Measurements from ENCODE around the gene CCDC92. TPM values are rescaled to one million over a fixed set of nuclear protein-coding genes. Genes with fewer than 3 reads are reported as not detected.

Gene CCDC92
- total and polyA plus RNA-seq, 2 of the 13 experiments (the other 11 are each of a cell fraction or from before 2014, with no cell fraction given), result 5.4 to 14.7 TPM

DNA sequence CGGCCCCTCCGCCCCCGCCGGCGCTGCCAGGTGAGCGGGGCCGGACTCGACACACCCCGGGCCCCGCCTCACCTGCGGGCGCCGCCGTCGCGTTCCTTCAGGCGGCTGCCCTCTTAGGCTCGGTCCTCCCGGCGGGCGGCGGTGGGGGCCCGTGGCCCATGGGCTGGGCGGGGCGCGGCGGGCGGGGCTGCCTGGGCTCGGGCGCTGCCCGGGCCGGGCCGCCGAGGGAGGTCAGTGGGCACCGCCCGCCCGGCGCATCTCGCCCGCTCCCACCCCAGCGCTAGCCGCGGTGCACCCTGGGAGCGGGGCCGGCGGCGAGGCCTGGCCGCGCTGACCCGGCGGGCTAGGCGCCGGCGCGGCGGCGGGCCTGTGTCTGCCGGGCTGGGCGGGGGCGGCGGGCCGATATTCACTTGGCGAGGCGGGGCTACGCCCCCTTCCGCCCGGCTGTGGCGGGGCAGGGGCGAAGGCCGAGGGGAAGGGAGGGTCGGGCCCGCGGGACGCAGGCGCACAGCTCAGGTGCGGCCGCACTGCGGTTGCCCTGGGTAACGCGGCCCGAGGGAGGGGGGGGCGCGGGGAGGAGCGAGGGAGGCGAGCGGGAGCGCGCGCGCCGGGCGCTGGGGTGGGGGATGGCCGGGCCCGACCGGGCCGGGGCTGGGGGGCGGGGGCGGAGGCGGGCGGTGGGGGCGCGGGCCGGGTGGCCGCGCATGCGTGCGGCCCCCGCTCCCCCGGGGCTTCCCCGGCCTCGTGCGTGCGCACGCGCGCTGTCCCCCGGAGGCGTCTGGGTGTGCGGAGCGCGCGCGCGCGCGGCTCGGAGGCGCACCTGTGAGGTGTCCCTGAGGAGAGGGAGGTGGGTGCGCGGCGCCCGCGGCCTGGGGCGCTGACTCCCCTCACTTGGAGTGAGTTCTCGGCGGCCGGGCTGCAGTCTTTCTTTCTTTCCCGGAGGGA is at the start of gene CCDC92, which contains the start of gene ZNF664 (continued):
- no peak for TF ChIP-seq CREB3 (CRISPR knock-in tag; IDR thresholded peaks at IDR 0.05)
- no peak for TF ChIP-seq TAF15 (IDR thresholded peaks at IDR 0.05; ENCODE audit: low read depth, low read length, poor library complexity, severe bottlenecking)
- no peak for TF ChIP-seq KLF6 (CRISPR knock-in tag; IDR thresholded peaks at IDR 0.05)
- no peak for TF ChIP-seq NONO (IDR thresholded peaks at IDR 0.05)
- TF ChIP-seq NONO (CRISPR knock-in tag; conservative IDR thresholded peaks at IDR 0.05), result peak; percentile 21
- no peak for TF ChIP-seq ZNF737 (CRISPR knock-in tag; IDR thresholded peaks at IDR 0.05; ENCODE audit: borderline replicate concordance)
- TF ChIP-seq, protein P1, sequence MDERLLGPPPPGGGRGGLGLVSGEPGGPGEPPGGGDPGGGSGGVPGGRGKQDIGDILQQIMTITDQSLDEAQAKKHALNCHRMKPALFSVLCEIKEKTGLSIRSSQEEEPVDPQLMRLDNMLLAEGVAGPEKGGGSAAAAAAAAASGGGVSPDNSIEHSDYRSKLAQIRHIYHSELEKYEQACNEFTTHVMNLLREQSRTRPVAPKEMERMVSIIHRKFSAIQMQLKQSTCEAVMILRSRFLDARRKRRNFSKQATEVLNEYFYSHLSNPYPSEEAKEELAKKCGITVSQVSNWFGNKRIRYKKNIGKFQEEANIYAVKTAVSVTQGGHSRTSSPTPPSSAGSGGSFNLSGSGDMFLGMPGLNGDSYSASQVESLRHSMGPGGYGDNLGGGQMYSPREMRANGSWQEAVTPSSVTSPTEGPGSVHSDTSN (CRISPR knock-in tag; IDR thresholded peaks at IDR 0.05), result no peak
- TF ChIP-seq ZEB1 (IDR thresholded peaks at IDR 0.05; ENCODE audit: insufficient replicate concordance, low read depth), result peak; percentile 77
- no peak for TF ChIP-seq ZNF296 (CRISPR knock-in tag; conservative IDR thresholded peaks at IDR 0.05)
- no peak for TF ChIP-seq HDAC2 (CRISPR knock-in tag; IDR thresholded peaks at IDR 0.05)
- no peak for TF ChIP-seq JUN (CRISPR knock-in tag; IDR thresholded peaks at IDR 0.05)
- TF ChIP-seq SYNCRIP (IDR thresholded peaks at IDR 0.05; ENCODE audit: insufficient read depth, low read depth, low read length), result no peak
- TF ChIP-seq, protein P2, sequence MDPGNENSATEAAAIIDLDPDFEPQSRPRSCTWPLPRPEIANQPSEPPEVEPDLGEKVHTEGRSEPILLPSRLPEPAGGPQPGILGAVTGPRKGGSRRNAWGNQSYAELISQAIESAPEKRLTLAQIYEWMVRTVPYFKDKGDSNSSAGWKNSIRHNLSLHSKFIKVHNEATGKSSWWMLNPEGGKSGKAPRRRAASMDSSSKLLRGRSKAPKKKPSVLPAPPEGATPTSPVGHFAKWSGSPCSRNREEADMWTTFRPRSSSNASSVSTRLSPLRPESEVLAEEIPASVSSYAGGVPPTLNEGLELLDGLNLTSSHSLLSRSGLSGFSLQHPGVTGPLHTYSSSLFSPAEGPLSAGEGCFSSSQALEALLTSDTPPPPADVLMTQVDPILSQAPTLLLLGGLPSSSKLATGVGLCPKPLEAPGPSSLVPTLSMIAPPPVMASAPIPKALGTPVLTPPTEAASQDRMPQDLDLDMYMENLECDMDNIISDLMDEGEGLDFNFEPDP (CRISPR knock-in tag; conservative IDR thresholded peaks at IDR 0.05), result no peak
- TF ChIP-seq LCORL (IDR thresholded peaks at IDR 0.05), result no peak
- TF ChIP-seq LCORL (CRISPR knock-in tag; IDR thresholded peaks at IDR 0.05), result peak; percentile 48; the same call in 1 of the 2 replicates
- TF ChIP-seq, protein P3, sequence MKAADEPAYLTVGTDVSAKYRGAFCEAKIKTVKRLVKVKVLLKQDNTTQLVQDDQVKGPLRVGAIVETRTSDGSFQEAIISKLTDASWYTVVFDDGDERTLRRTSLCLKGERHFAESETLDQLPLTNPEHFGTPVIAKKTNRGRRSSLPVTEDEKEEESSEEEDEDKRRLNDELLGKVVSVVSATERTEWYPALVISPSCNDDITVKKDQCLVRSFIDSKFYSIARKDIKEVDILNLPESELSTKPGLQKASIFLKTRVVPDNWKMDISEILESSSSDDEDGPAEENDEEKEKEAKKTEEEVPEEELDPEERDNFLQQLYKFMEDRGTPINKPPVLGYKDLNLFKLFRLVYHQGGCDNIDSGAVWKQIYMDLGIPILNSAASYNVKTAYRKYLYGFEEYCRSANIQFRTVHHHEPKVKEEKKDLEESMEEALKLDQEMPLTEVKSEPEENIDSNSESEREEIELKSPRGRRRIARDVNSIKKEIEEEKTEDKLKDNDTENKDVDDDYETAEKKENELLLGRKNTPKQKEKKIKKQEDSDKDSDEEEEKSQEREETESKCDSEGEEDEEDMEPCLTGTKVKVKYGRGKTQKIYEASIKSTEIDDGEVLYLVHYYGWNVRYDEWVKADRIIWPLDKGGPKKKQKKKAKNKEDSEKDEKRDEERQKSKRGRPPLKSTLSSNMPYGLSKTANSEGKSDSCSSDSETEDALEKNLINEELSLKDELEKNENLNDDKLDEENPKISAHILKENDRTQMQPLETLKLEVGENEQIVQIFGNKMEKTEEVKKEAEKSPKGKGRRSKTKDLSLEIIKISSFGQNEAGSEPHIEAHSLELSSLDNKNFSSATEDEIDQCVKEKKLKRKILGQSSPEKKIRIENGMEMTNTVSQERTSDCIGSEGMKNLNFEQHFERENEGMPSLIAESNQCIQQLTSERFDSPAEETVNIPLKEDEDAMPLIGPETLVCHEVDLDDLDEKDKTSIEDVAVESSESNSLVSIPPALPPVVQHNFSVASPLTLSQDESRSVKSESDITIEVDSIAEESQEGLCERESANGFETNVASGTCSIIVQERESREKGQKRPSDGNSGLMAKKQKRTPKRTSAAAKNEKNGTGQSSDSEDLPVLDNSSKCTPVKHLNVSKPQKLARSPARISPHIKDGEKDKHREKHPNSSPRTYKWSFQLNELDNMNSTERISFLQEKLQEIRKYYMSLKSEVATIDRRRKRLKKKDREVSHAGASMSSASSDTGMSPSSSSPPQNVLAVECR (CRISPR knock-in tag; IDR thresholded peaks at IDR 0.05; ENCODE audit: borderline replicate concordance), result peak; percentile 17; the same call in 1 of the 2 replicates
- no peak for TF ChIP-seq MZF1 (CRISPR knock-in tag; IDR thresholded peaks at IDR 0.05; ENCODE audit: borderline replicate concordance)
- no peak for TF ChIP-seq TARDBP (CRISPR knock-in tag; IDR thresholded peaks at IDR 0.05)
- no peak for TF ChIP-seq PREB (CRISPR knock-in tag; IDR thresholded peaks at IDR 0.05)
- no peak for TF ChIP-seq NPAS2 (CRISPR knock-in tag; IDR thresholded peaks at IDR 0.05; ENCODE audit: borderline replicate concordance)

All from HepG2 (cell line).